HUES48 (cell line): ENCODE data around the gene FIBCD1.

Experiments
- H3K27ac ChIP-seq: one replicate; pipeline ENCODE4 v1.7.0; 2013; ENCODE audit warnings: low read depth, low read length, inconsistent platforms
- H3K27me3 ChIP-seq: 2 replicates; pipeline ENCODE4 v1.6.1; 2013; ENCODE audit warnings: mild to moderate bottlenecking, low read length; ENCODE audit not compliant: control insufficient read depth, insufficient read depth
- H3K36me3 ChIP-seq: 2 replicates; pipeline ENCODE4 v1.6.1; 2013; ENCODE audit warnings: low read length; ENCODE audit not compliant: control insufficient read depth, insufficient read depth
- H3K4me1 ChIP-seq: 2 replicates; pipeline ENCODE4 v1.6.1; 2013; ENCODE audit warnings: mild to moderate bottlenecking, low read length; ENCODE audit not compliant: control insufficient read depth, insufficient read depth
- H3K4me3 ChIP-seq: 2 replicates; pipeline ENCODE4 v1.5.1; 2013; ENCODE audit warnings: mild to moderate bottlenecking, low read depth, low read length
- H3K9ac ChIP-seq: 2 replicates; pipeline ENCODE4 v1.6.1; 2013; ENCODE audit warnings: mild to moderate bottlenecking, low read depth, low read length, moderate library complexity
- H3K9me3 ChIP-seq: 2 replicates; pipeline ENCODE4 v1.6.1; 2013; ENCODE audit warnings: low read length; ENCODE audit not compliant: control insufficient read depth, insufficient read depth

Gene FIBCD1

DNA sequence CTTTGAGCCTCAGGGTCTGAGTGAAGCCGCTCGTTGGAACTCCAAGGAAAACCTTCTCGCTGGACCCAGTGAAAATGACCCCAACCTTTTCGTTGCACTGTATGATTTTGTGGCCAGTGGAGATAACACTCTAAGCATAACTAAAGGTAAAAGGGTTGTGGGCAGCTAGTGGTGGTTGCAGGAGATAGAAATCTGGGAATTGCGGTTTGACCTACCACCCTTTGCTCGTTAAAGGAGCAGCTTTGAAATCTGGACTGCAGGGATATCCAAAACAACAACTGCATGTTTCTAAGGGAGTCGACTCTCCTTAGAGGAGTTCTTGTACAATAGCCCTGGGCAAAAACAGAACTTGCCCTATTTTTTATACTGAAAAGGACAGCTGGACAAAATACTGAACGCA, 85.0 kb downstream of the FIBCD1 start:
- Histone ChIP-seq H3K27ac (no peak overlapping the region), H3K9me3 (no peaks in the 10 kb centered on the region), H3K36me3 (peaks cover 56% of the 10 kb centered on the region), H3K4me1 (no peaks in the 10 kb centered on the region), H3K4me3 (no peak overlapping the region), H3K27me3 (no peaks in the 10 kb centered on the region), H3K9ac (no peak overlapping the region)

DNA sequence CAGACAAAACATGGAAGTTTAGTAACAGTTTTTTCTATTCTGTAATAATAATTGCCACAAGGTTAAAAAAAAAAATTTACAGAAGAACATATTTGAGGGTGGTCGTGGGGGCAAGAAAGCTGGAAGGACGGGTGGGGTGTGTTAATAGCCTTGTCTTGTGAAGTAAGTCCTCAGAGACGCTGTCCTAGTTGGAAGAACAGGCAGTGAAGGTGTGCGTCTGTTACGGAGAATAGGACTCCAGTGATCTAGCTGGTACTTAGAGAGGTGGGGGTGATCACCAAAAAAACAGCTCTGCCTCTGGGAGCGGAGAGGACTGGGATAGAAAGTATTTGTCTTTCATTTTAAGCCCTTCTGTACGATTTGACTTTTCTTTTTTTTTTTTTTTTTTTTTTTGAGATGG, 86.2 kb downstream of the FIBCD1 start:
- H3K9me3 ChIP-seq = no peaks in the 10 kb centered on the region
- H3K4me3 ChIP-seq = no peak overlapping the region
- peaks cover 43% of the 10 kb centered on the region for H3K36me3 ChIP-seq
- H3K4me1 ChIP-seq = peaks cover 6% of the 10 kb centered on the region
- H3K27ac ChIP-seq = no peak overlapping the region
- no peaks in the 10 kb centered on the region for H3K27me3 ChIP-seq
- no peak overlapping the region for H3K9ac ChIP-seq
